GM20000 (cell line): ENCODE data around the gene CYP19A1.

Experiments
- DNase-seq: peaks from one replicate; pipeline ENCODE4 v3.0.0; 2012; ENCODE audit warnings: low spot score
- CTCF ChIP-seq: IDR thresholded peaks from 2 replicates; pipeline ENCODE4 v1.5.1; 2012; ENCODE audit warnings: mild to moderate bottlenecking, control low read depth; ENCODE audit errors: extremely low read depth, missing control alignments

The CYP19A1 gene

DNA sequence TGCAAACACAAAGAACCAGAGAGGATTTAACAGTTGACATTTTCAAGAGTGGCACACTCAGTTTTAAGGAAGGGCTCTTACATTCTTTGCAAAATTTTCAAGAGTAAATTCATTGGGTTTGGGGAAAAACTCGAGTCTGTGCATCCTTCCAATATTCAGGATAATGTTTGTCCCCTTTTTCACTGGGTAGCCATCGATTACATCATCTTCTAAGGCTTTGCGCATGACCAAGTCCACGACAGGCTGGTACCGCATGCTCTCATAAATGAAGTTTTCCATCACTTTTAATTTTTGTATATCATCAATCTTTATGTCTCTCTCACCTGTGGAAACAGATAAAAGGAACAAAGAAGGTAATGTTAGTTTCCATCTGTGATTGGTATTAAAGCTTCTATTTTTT, 126.2 kb downstream of the CYP19A1 start:
- DNase-seq, result no peak
- no peak for TF ChIP-seq CTCF

DNA sequence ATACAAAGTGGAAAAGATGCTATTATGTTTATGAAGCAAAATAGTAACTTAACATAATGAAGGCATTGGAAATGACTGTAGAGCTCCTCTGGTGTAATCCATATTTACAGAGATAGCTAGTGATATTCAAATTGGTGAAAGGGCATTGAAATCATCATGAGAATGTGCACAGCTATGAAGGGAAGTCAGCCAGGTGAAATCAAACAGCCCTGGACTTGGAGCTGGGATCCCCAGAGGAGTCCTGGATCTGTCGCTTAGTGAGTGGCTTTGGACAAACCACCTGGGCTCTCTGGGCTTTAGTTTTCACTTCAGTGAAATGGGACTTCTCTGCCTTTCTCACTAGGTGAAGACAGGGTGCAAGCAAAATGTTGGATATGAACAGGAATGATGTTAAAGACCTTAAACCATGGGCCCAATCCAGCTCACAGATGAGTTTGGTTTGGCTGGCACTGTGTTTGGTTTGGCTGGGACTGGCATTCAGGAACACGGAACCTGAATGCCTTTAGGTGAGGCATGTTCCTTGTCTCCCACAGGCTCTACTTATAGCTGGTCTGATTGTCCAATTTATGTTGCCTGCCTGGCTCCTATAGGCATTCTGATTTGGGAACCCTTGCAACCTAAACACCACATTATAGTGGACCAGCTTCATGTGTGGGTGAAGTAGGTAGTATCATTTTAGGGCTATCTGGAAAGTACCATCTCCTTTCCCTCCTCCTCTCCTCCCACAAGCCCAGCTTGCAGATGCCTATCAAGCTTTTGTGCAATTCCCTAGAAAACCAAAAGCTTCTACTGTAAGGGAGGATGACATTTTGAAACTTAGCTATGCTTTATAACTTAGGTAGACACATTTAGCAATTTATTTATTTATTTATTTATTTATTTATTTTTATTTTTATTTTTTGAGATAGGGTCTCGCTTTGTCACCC, 133.1 kb downstream of the CYP19A1 start:
- TF ChIP-seq CTCF, result no peak
- no peak for DNase-seq

DNA sequence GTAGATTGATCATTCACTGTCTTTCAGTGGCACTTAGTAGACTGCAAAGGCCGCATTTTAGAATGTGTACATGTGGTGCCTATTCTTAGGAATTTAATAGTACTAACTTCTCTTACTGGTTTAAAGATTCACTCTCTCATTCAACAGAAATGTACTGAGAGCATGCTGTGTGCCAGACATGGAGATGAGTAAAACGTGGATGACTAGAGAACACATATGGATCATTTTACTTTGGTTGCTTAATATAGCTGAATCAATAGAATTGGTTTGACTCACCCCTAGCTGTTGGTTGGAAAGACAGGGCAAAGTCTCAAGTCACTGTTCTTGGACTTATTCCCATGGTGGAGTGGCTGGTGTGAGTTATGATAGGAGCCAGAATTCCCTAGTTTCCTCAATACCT, 134.6 kb downstream of the CYP19A1 start:
- no peak for TF ChIP-seq CTCF
- no peak for DNase-seq

DNA sequence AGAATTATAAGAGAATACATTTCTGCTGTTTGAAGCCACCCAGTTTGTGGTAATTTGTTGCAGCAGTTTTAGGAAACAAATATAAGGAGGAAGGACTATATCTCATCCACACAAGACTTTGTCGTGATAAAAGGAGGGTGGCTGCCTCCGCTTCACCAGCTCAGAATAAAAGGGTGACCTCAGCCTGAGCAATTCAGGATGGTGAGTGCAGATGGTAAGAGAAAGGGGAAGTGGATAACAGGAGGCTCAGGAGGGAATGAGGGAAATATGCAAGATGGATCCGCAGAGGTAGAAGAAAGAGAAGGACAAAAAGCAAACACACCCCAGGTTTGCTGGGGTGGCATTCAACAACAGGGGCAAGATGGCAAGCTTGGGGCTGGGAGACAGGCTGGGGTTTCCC, 135.6 kb downstream of the CYP19A1 start:
- DNase-seq, result no peak
- no peak for TF ChIP-seq CTCF

- DNase-seq, result no peak
- TF ChIP-seq CTCF, result no peak
These were observed 136.8 kb downstream of the CYP19A1 start for GRCh38 chr15:51201581-51201980.

GRCh38 chr15:51200792-51201191, 137.6 kb downstream of the CYP19A1 start:
- no peak for TF ChIP-seq CTCF
- DNase-seq, result no peak

- no peak for DNase-seq
- TF ChIP-seq CTCF, result no peak
These were observed 138.9 kb downstream of the CYP19A1 start for GRCh38 chr15:51199541-51199940.
